Fibroblast of peridontal ligament (primary cell): ENCODE results near the gene PODXL2.
"Not testable (repeated sequence)": the region's sequence is repeated elsewhere in the genome, so short reads cannot be mapped to it uniquely, and the experiment has no call there.

ENCODE experiments used
- DNase-seq: peaks from one replicate; pipeline ENCODE4 v3.0.0-alpha.2; 2010; ENCODE audit errors: extremely low read depth

PODXL2 gene

GRCh38 chr3:127654993-127655392 lies 26.0 kb downstream of the PODXL2 start:
- DNase-seq = not testable (repeated sequence)

GRCh38 chr3:127655641-127656040 lies 26.7 kb downstream of the PODXL2 start:
- peak; percentile 87 for DNase-seq

- no peak for DNase-seq
These were observed 27.9 kb downstream of the PODXL2 start for GRCh38 chr3:127656906-127657305.

- DNase-seq = peak; percentile 52
These were observed 29.2 kb downstream of the PODXL2 start for GRCh38 chr3:127658234-127658633.

GRCh38 chr3:127660621-127661251 lies 31.8 kb downstream of the PODXL2 start:
- DNase-seq = no peak

GRCh38 chr3:127661600-127661999 lies 32.6 kb downstream of the PODXL2 start:
- DNase-seq = no peak

- DNase-seq = no peak
These were observed 33.0 kb downstream of the PODXL2 start for GRCh38 chr3:127662001-127662469.

GRCh38 chr3:127663151-127663550 lies 34.2 kb downstream of the PODXL2 start:
- DNase-seq = no peak

- DNase-seq = no peak
These were observed 36.2 kb downstream of the PODXL2 start for GRCh38 chr3:127665165-127665564.

GRCh38 chr3:127665586-127665985 lies 36.6 kb downstream of the PODXL2 start:
- no peak for DNase-seq

GRCh38 chr3:127666676-127667075 lies 37.7 kb downstream of the PODXL2 start:
- DNase-seq = no peak

- DNase-seq = no peak
These were observed 38.2 kb downstream of the PODXL2 start for GRCh38 chr3:127667119-127667681.

GRCh38 chr3:127668906-127669305 lies 39.9 kb downstream of the PODXL2 start:
- DNase-seq = no peak

GRCh38 chr3:127669541-127670228 lies 40.7 kb downstream of the PODXL2 start:
- no peak for DNase-seq

GRCh38 chr3:127670229-127670559 lies 41.2 kb downstream of the PODXL2 start:
- no peak for DNase-seq

GRCh38 chr3:127670761-127671522 lies 42.0 kb downstream of the PODXL2 start:
- DNase-seq = no peak

- no peak for DNase-seq
These were observed 42.8 kb downstream of the PODXL2 start for GRCh38 chr3:127671523-127672428.

- DNase-seq = peak; percentile 48
These were observed 43.6 kb downstream of the PODXL2 start, which contains the start of gene ABTB1 for GRCh38 chr3:127672429-127673190. ABTB1 (plus strand) TSS chr3:127672952; CDS start chr3:127673026, 74 bp downstream.

GRCh38 chr3:127673191-127674100 lies 44.5 kb downstream of the PODXL2 start:
- DNase-seq = peak; percentile 44
